Stimulated activated CD8-positive, alpha-beta memory T cell treated with anti-CD3 and anti-CD28 coated beads, Interleukin-15, amount 100 ng/mL, for 1 hour (primary cell): Measurements from ENCODE around the gene SLC6A11.

Experiments used
- DNase-seq: peaks from one replicate; pipeline ENCODE4 v3.0.0-alpha.2; 2020; ENCODE audit warnings: low read depth

The SLC6A11 gene

GRCh38 chr3:10930666-10931040 lies 114.6 kb downstream of the SLC6A11 start:
- DNase-seq: no peak

- DNase-seq: no peak
Measured at GRCh38 chr3:10932596-10932995, 116.6 kb downstream of the SLC6A11 start.

- no peak for DNase-seq
Measured at GRCh38 chr3:10933021-10933420, 117.0 kb downstream of the SLC6A11 start.

DNA sequence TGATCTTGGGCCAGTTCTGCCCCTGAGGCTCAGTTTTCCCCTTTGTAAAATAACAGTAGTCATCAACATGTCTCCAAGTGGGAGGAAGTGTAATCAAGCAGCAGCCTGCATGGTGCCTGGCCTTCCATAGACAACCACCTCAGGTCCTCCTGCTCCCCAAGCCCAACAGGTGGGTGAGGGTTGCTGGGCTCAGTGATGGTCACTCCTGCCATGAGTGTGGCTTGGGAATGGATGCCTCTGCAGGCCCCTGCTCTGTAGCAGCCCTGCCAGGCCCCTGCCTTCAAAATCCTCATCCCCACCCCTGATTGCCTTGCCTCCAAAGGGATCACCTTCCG lies 117.4 kb downstream of the SLC6A11 start:
- DNase-seq: no peak

- DNase-seq: no peak
Measured at GRCh38 chr3:10933805-10934481, 117.9 kb downstream of the SLC6A11 start.

DNA sequence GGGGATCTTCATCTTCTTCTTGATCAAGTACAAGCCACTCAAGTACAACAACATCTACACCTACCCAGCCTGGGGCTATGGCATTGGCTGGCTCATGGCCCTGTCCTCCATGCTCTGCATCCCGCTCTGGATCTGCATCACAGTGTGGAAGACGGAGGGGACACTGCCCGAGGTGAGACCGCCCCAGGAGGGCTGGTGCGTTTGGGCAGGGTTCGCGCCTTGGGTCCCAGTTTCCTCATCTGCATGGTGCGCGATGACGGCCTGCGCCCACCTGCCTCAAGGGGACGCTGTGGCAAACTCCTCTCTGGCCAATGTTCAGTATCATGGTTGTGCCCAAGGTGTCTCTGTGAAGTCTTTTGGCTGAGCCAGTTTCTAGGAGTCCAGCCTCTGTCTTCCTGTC lies 119.0 kb downstream of the SLC6A11 start:
- DNase-seq: no peak

- no peak for DNase-seq
Measured at GRCh38 chr3:10935846-10936631, 120.0 kb downstream of the SLC6A11 start.

DNA sequence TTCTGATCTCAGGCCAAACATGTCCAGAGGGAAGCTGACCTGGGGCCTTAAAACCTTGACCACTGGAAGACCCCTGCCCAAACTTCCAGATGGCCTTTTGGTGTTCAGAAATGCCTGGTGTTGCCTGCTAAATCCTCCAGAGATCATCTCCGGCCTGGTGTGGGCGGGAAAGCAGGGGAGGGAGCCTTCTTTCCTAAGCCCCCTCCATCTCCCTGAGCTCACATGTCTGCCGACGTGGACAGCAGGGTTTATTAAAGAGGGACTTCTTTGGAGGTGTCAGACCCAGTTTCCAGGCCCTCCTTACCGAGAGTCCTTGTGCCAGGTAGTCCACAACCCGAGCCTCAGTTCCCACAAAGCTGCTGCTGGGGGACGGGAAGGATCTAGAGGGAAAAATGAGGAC lies 120.7 kb downstream of the SLC6A11 start:
- no peak for DNase-seq

- no peak for DNase-seq
Measured at GRCh38 chr3:10937141-10937825, 121.3 kb downstream of the SLC6A11 start.

GRCh38 chr3:10939556-10939955 lies 123.5 kb downstream of the SLC6A11 start:
- no peak for DNase-seq

DNA sequence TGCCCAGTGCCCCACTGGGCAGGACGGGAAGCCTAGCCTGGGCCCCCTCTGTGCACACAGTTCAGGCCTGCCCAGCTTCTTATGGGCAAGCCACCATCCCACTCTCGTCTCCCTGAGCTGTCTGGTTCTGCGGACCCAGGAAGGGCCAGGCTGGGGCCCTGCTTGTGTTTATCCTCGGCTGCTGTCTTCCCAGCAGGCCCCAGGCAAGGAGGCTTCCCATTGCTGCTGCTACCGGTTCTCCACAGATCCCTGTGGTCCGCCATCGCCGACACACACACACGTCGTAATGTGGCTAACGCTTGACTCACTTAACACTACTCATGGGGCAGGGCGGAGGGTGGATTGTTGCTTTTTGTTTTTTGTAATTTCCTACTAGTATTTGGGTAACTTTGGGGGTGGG lies 124.1 kb downstream of the SLC6A11 start:
- no peak for DNase-seq

- DNase-seq: no peak
Measured at GRCh38 chr3:10941972-10942371, 125.9 kb downstream of the SLC6A11 start.

- DNase-seq: no peak
Measured at GRCh38 chr3:10942690-10943205, 126.7 kb downstream of the SLC6A11 start.

GRCh38 chr3:10944866-10945265 lies 128.8 kb downstream of the SLC6A11 start:
- DNase-seq: no peak

DNA sequence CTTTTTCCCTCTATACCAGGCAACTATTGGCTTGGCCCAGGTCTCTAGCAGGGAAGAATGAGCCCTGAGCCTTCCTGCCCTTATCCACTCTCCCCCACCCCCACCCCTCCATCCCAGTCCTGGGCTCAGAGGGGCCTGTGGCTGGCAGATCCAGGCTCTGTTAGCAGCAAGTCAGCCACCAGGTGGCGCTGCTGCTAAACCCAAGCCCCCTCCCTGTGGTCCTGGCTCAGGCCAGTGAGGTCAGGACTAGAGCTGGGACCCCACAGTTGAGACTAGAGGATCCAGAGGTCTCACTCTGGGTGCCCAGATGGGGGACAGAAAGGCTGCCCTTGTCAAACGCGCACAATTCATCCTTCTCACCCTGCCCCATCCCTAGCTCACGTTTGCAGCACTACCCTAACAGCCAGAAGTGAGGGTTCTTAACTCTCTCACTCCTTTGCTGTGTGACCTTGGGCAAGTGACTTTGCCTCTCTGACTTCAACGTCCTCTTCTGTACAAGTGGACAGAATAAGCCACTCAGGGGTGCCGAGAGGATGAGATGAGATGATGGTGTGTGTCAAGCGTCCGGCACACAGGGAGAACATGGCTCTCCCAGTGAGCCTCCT lies 129.8 kb downstream of the SLC6A11 start:
- DNase-seq: peak; percentile 10

- DNase-seq: no peak
Measured at GRCh38 chr3:10946526-10946925, 130.5 kb downstream of the SLC6A11 start.

- DNase-seq: no peak
Measured at GRCh38 chr3:10948326-10948725, 132.3 kb downstream of the SLC6A11 start.

DNA sequence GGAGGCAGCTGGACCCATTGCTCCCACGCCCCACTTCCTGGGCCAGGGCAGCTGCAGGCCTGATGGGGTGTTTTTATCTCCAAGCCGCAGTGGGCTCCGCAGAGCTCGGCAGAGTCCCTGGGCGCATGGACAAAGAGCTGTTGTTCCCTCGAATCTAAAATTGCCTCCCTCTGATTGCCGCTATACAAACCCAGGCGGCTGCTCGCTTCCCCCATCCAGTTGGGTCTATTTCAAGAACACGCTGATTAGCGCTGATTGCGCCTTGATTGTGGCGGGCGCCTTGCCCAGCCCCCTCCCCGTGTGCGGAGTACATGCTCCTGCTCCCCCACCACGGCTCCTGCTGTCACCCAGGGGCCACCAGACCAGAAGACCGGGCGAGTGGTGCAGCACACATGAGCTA lies 133.2 kb downstream of the SLC6A11 start:
- DNase-seq: no peak

DNA sequence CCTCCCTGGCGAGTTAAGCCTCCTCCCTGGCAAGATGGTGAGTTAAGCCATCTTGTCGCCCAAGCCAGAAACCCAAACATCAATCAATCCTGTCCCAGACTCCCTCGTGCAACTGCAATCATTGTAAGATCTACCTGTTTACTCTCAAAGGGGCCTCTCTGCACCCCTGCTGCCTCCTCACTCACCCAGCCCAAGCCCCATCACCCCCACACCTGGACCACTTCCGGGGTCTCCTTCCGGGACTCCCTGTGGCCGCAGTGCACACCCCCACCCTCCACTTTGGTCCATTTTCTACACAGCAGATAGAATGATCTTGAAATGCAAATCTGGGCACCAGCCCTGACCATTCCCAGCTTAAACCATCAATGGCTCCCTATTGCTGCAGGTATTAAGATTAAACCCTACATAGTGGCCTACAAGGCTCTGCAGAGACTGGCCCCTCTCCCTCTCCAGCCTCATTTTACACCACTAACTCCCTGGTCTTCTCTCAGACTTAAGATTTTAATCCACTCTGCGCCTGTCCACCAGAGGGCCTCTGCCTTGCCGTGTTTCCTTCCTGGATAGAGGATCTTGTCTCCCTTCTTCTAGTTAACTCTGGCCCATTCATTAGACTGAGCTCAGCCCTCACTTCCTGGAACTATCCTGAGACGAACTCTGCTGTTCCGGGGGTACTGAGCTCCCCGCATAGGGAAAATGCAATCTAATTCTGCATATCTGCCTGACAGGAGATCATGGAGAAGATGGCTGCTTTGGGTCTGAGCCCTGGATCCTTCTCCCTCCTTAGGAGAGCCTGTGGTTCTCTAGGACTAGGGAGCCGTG lies 134.7 kb downstream of the SLC6A11 start:
- DNase-seq: no peak

DNA sequence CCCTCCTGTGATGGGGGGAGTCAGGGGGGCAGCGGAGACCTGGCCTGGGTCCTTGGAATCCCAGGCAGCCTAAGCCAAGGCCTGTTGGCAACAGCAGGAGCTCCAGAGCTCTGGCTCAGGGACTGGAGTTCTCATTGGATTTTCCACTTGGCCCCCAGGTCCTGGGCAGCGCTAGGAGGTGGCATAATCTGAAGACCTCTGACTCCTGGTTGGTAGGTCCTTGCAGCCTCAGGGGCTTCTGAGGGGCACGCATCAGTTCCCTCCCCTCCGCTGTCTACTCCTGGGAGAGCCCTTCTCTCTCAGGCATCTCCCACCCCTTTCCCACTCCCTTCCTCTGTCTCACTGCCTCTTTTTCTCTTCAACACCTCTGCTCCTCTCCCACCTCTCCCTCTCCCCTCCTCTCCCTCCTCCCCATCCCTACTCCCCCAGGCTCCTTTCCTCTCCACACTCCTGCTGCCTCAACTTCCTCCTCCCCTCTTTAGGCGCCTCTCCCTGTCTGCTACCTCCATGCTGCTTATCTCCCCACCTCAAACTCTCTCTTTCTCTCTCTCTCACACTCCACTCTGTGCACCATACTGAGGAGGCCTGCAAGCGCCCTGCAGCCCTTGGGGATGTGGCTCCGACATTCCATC lies 135.4 kb downstream of the SLC6A11 start:
- DNase-seq: no peak

- no peak for DNase-seq
Measured at GRCh38 chr3:10952525-10952924, 136.5 kb downstream of the SLC6A11 start.
